ENCODE measurements around the gene ZNF668.

ZNF668 gene

GRCh38 chr16:31080756-31081419 is 6.8 kb upstream of the ZNF668 start:
- no peak for DNase-seq

- no peak for DNase-seq
Measured at GRCh38 chr16:31080035-31080629, 6.1 kb upstream of the ZNF668 start.

- no peak for DNase-seq
Measured at GRCh38 chr16:31079342-31079944, 5.4 kb upstream of the ZNF668 start.

GRCh38 chr16:31078597-31079341 is 4.7 kb upstream of the ZNF668 start:
- no peak for DNase-seq

- DNase-seq: no peak
Measured at GRCh38 chr16:31077592-31078396, 3.8 kb upstream of the ZNF668 start.

- no peak for DNase-seq
Measured at GRCh38 chr16:31077024-31077423, 3.0 kb upstream of the ZNF668 start.

- no peak for DNase-seq
Measured at GRCh38 chr16:31076319-31076718, 2.3 kb upstream of the ZNF668 start.

- no peak for DNase-seq
Measured at GRCh38 chr16:31074814-31075183, 759 bp upstream of the ZNF668 start.

- DNase-seq: peak; percentile 81 to 86
Measured at GRCh38 chr16:31073142-31073969, 684 bp downstream of the ZNF668 start.

GRCh38 chr16:31072540-31073141 is 1.4 kb downstream of the ZNF668 start:
- DNase-seq: peak in 1 of 2 donors; percentile 31

GRCh38 chr16:31071861-31072260 is 2.2 kb downstream of the ZNF668 start:
- DNase-seq: no peak

GRCh38 chr16:31067342-31067741 is 6.7 kb downstream of the ZNF668 start:
- DNase-seq: no peak

- no peak for DNase-seq
Measured at GRCh38 chr16:31064882-31065461, 9.1 kb downstream of the ZNF668 start.

GRCh38 chr16:31063843-31064611 is 10.0 kb downstream of the ZNF668 start:
- DNase-seq: peak; percentile 35

- DNase-seq: no peak
Measured at GRCh38 chr16:31063495-31063842, 10.6 kb downstream of the ZNF668 start.

- no peak for DNase-seq
Measured at GRCh38 chr16:31061813-31062440, 12.1 kb downstream of the ZNF668 start.

- no peak for DNase-seq
Measured at GRCh38 chr16:31061126-31061812, 12.8 kb downstream of the ZNF668 start.

- no peak for DNase-seq
Measured at GRCh38 chr16:31055613-31056012, 18.4 kb downstream of the ZNF668 start.

GRCh38 chr16:31052114-31052513 is 21.9 kb downstream of the ZNF668 start:
- peak in 1 of 2 donors; percentile 54 for DNase-seq
